GM23338 (cell line): Measurements from ENCODE around the gene F12. TPM values are rescaled to one million over a fixed set of nuclear protein-coding genes. Genes with fewer than 3 reads are reported as not detected.

Experiments
- ATAC-seq: fragments of 200-7000 bp; cut with Tn5 transposase; 3 replicates; pipeline ENCODE4 v1.9.1; 2020
- DNase-seq: peaks from one replicate; pipeline ENCODE4 v3.0.0-alpha.2; 2015; ENCODE audit warnings: low spot score
- H2AFZ ChIP-seq: fragments of 200-600 bp; sonication (generic); 2 replicates; pipeline ENCODE4 v1.8.0; 2016; ENCODE audit warnings: antibody characterized with exemption, mild to moderate bottlenecking, moderate library complexity
- H3F3A ChIP-seq: fragments of 200-600 bp; sonication (generic); replicated peaks from 2 replicates; pipeline ENCODE4 v1.8.0; 2017; ENCODE audit warnings: antibody characterized with exemption, mixed run types, low read depth
- H3K27ac ChIP-seq: fragments of 200-600 bp; sonication (generic); 2 replicates; pipeline ENCODE4 v1.6.1; 2016; ENCODE audit warnings: low read depth
- H3K27me3 ChIP-seq: fragments of 200-600 bp; sonication (generic); 2 replicates; pipeline ENCODE4 v1.8.0; 2016; ENCODE audit warnings: mild to moderate bottlenecking, mixed run types, moderate library complexity; ENCODE audit not compliant: insufficient read depth
- H3K36me3 ChIP-seq: fragments of 200-600 bp; sonication (generic); 2 replicates; pipeline ENCODE4 v1.8.0; 2016; ENCODE audit warnings: mild to moderate bottlenecking; ENCODE audit not compliant: insufficient read depth
- H3K4me1 ChIP-seq: fragments of 200-600 bp; sonication (generic); 2 replicates; pipeline ENCODE4 v1.8.0; 2016; ENCODE audit warnings: mild to moderate bottlenecking, moderate library complexity; ENCODE audit not compliant: insufficient read depth
- H3K4me2 ChIP-seq: fragments of 200-600 bp; sonication (generic); 2 replicates; pipeline ENCODE4 v1.7.1; 2017; ENCODE audit warnings: mixed run types
- H3K4me3 ChIP-seq: fragments of 200-600 bp; sonication (generic); 2 replicates; pipeline ENCODE4 v1.6.1; 2016; ENCODE audit warnings: mixed run types
- H3K79me2 ChIP-seq: fragments of 200-600 bp; sonication (generic); replicated peaks from 2 replicates; pipeline ENCODE4 v1.8.0; 2017; ENCODE audit warnings: mild to moderate bottlenecking; ENCODE audit not compliant: insufficient read depth
- H3K9me2 ChIP-seq: fragments of 200-600 bp; sonication (generic); 2 replicates; pipeline ENCODE4 v1.8.0; 2017; ENCODE audit not compliant: insufficient read depth
- H4K20me1 ChIP-seq: fragments of 200-600 bp; sonication (generic); replicated peaks from 2 replicates; pipeline ENCODE4 v1.8.0; 2017; ENCODE audit warnings: mild to moderate bottlenecking; ENCODE audit not compliant: insufficient read depth
- H3K27ac Mint-ChIP-seq: 2 replicates; pipeline ENCODE4 v1.8.0; 2020; ENCODE audit warnings: inconsistent platforms, mild to moderate bottlenecking, moderate library complexity, mixed read lengths
- H3K27me3 Mint-ChIP-seq: 3 replicates; pipeline ENCODE4 v1.8.0; 2022; ENCODE audit warnings: low read depth, mild to moderate bottlenecking, moderate library complexity, mixed read lengths, inconsistent platforms; ENCODE audit not compliant: insufficient read depth, poor library complexity
- H3K36me3 Mint-ChIP-seq: 3 replicates; pipeline ENCODE4 v1.8.0; 2021; ENCODE audit warnings: low read depth, mild to moderate bottlenecking, inconsistent platforms, moderate library complexity, mixed read lengths
- H3K4me1 Mint-ChIP-seq: 3 replicates; pipeline ENCODE4 v1.8.0; 2020; ENCODE audit warnings: mild to moderate bottlenecking, inconsistent platforms, mixed read lengths
- H3K4me3 Mint-ChIP-seq: 3 replicates; pipeline ENCODE4 v1.8.0; 2021; ENCODE audit warnings: moderate library complexity, mild to moderate bottlenecking, inconsistent platforms, mixed read lengths
- H3K9me3 Mint-ChIP-seq: 3 replicates; pipeline ENCODE4 v1.8.0; 2020; ENCODE audit warnings: moderate library complexity, mild to moderate bottlenecking, inconsistent platforms, mixed read lengths
- CREB1 ChIP-seq: fragments of 250-450 bp; sonication (Bioruptor Pico); IDR thresholded peaks from 2 replicates; pipeline ENCODE4 v1.5.0; 2020; ENCODE audit warnings: low read depth, mild to moderate bottlenecking, moderate library complexity
- EZH2phosphoT487 ChIP-seq: fragments of 200-600 bp; sonication (generic); IDR thresholded peaks from one replicate; pipeline ENCODE4 v1.8.1; 2018; ENCODE audit warnings: antibody characterized with exemption; ENCODE audit not compliant: unreplicated experiment
- JUNB ChIP-seq: IDR thresholded peaks from one replicate; pipeline ENCODE4 v1.6.1; 2016; ENCODE audit warnings: antibody characterized with exemption; ENCODE audit not compliant: unreplicated experiment
- NANOG ChIP-seq: IDR thresholded peaks from 2 replicates; pipeline ENCODE4 v1.6.1; 2016; ENCODE audit warnings: antibody characterized with exemption, borderline replicate concordance
- POLR2AphosphoS5 ChIP-seq: IDR thresholded peaks from 2 replicates; pipeline ENCODE4 v1.6.1; 2016; ENCODE audit warnings: antibody characterized with exemption, low read depth
- ZNF114 ChIP-seq: fragments of 250-450 bp; sonication (Bioruptor Pico); IDR thresholded peaks from 2 replicates; pipeline ENCODE4 v1.5.0; 2020; ENCODE audit warnings: mild to moderate bottlenecking, moderate library complexity
- ZNF331 ChIP-seq: fragments of 250-450 bp; sonication (Bioruptor Pico); IDR thresholded peaks from 2 replicates; pipeline ENCODE4 v1.5.0; 2020; ENCODE audit warnings: low read depth, mild to moderate bottlenecking, moderate library complexity
- ZNF462 ChIP-seq: fragments of 250-450 bp; sonication (Bioruptor Pico); IDR thresholded peaks from 2 replicates; pipeline ENCODE4 v1.5.0; 2020; ENCODE audit warnings: mild to moderate bottlenecking, moderate library complexity
- polyA plus RNA-seq: library from polyadenylated mRNA; unstranded; fragments of >200 nt; fragmentation: Nextera tagmentation; extraction: Ambion mirVana; gene quantifications from 2 replicates; pipeline ENCODE4 v1.2.1, GENCODE V29; 2016
- total RNA-seq: library from RNA; depleted of rRNA; stranded (reverse); fragments of >200 nt; shearing (Covaris generic); gene quantifications from 2 replicates; pipeline ENCODE4 v1.2.3, GENCODE V29; 2014
- TF ChIP-seq, protein P1 (sequence below), 2 experiments: fragments of 200-600 bp in 1 of 2; sonication (generic) in 1 of 2; conservative IDR thresholded peaks; 2 replicates each; pipeline versions ENCODE4 v1.5.1 to v1.6.1; 2016 to 2017; ENCODE audit warnings: antibody characterized with exemption in 2 of 2, low read depth in 2 of 2, mild to moderate bottlenecking in 2 of 2, moderate library complexity in 1 of 2
- TF ChIP-seq, protein P2 (sequence below): IDR thresholded peaks from 2 replicates; pipeline ENCODE4 v1.6.1; 2016; ENCODE audit warnings: antibody characterized with exemption

F12 gene
- total and polyA plus RNA-seq, 2 experiments from 2014 or later, result 2.9 to 8.0 TPM

DNA sequence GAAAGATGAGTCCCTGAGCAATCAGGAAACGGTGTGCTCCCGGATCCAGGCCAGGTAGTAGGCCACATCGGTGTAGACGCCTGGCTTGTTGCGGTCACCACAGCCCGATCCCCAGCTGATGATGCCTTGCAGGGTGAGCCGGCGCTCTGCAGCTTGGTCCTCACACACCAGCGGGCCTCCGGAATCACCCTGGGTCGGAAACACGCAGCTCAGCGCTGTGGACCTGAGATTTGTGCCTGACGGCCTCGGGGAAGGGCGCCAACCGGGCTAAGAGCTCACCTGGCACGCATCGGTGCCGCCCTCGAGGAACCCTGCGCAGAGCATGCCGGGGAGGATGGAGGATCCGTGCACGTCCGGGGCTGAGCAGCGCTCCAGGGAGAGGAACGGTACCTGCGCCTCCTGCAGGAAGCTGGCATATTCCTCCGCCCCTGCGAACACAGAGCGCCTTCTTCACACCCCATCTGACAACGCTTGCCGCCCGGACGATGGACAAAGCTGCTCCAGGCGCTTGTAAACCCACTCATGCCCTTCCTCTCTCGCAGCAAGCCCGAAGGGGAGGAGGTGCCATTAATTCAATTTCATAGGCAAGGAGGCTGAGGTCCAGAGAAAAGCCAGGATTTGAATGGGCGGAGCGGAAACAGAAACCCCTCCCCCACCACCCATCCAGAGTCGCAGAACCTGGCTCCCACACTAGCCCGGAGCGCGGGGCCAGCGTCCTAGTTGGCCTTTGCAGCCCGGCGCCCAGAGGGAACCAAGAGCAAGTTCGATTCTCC lies 6.9 kb downstream of the F12 start:
- Histone ChIP-seq H3F3A (peaks cover 23% of the 10 kb centered on the region), H3K4me3 (peak overlapping the region; percentile 71), H4K20me1 (no peaks in the 10 kb centered on the region), H3K27me3 (peaks cover 77% of the 10 kb centered on the region), H2AFZ (peak overlapping the region; percentile 99), H3K4me2 (peak overlapping the region; percentile 90), H3K79me2 (no peaks in the 10 kb centered on the region), H3K27ac (no peak overlapping the region), H3K36me3 (no peaks in the 10 kb centered on the region), H3K4me1 (peaks cover 6% of the 10 kb centered on the region; the same call in 1 of the 2 replicates), H3K9me2 (peaks cover 3% of the 10 kb centered on the region; the same call in 1 of the 2 replicates)
- Mint-ChIP-seq H3K27me3 (peaks cover 61% of the 10 kb centered on the region), H3K36me3 (no peaks in the 10 kb centered on the region), H3K4me1 (peaks cover 18% of the 10 kb centered on the region; the same call in 2 of the 3 replicates), H3K9me3 (no peaks in the 10 kb centered on the region), H3K27ac (no peak overlapping the region), H3K4me3 (peak overlapping the region; percentile 78)
- TF ChIP-seq, protein P1, sequence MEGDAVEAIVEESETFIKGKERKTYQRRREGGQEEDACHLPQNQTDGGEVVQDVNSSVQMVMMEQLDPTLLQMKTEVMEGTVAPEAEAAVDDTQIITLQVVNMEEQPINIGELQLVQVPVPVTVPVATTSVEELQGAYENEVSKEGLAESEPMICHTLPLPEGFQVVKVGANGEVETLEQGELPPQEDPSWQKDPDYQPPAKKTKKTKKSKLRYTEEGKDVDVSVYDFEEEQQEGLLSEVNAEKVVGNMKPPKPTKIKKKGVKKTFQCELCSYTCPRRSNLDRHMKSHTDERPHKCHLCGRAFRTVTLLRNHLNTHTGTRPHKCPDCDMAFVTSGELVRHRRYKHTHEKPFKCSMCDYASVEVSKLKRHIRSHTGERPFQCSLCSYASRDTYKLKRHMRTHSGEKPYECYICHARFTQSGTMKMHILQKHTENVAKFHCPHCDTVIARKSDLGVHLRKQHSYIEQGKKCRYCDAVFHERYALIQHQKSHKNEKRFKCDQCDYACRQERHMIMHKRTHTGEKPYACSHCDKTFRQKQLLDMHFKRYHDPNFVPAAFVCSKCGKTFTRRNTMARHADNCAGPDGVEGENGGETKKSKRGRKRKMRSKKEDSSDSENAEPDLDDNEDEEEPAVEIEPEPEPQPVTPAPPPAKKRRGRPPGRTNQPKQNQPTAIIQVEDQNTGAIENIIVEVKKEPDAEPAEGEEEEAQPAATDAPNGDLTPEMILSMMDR (conservative IDR thresholded peaks at IDR 0.05; ENCODE audit: low read depth in 2 of 2), result peak; percentile 60 to 70
- TF ChIP-seq NANOG, result no peak
- no peak for TF ChIP-seq ZNF331 (CRISPR knock-in tag)
- TF ChIP-seq JUNB, result no peak
- no peak for TF ChIP-seq EZH2phosphoT487
- no peak for TF ChIP-seq ZNF114
- TF ChIP-seq, protein P2, sequence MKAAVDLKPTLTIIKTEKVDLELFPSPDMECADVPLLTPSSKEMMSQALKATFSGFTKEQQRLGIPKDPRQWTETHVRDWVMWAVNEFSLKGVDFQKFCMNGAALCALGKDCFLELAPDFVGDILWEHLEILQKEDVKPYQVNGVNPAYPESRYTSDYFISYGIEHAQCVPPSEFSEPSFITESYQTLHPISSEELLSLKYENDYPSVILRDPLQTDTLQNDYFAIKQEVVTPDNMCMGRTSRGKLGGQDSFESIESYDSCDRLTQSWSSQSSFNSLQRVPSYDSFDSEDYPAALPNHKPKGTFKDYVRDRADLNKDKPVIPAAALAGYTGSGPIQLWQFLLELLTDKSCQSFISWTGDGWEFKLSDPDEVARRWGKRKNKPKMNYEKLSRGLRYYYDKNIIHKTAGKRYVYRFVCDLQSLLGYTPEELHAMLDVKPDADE, result no peak
- no peak for TF ChIP-seq POLR2AphosphoS5
- TF ChIP-seq CREB1 (CRISPR knock-in tag), result peak; percentile 55; the same call in 1 of the 2 replicates
- DNase-seq (peak; percentile 97), ATAC-seq (peak; percentile 74)

DNA sequence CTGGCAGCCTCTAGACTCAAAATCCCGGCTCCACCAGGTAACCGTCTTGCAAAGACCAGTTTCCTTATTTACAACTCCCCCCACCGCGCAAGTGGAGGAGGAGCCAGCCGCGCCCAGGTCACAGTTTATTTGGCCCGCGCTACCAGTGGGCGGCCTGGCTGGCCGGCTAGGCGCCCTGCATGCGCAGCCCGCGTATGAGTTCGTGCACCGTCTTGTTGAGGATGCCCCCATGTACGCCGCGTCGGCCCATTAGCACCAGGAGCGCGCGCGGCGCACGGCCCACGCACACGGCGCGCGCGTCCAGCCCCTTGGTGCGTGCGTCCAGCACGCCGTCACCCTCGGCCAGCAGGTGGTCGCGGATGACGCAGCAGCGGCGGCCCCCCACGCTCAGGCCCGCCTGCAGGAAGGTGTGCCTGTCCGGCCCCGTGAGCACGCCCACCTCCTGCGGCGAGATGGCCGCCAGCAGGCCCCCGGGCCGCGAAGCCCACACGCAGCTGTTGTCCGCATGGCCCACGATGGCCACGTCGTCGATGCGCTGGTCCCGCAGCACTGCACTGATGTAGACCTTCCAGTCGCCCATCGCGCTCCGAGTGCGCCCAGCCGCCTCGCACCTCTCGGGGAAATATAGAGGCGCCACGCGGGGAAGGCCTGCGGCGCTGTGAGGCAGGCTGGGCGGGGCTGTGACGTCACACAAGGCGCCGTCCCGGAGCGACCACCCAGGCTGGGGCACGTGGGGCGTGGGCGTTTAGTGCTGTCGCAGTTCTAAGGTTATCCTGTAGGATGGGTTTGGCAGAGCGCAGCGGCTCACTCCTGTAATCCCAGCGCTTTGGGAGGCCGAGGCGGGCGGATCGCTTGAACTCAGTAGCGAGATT lies 9.1 kb downstream of the F12 start, which contains the start of gene PFN3:
Gene PFN3 (minus strand): TSS at position 665 of the 872 bp plus-strand sequence. CDS start 85 bp downstream, at position 580.
- H3K4me1 Mint-ChIP-seq, result peaks cover 26% of the 10 kb centered on the region
- DNase-seq, result peak; percentile 90
- ATAC-seq, result peak; percentile 4
- Histone ChIP-seq H3K9me2 (no peaks in the 10 kb centered on the region; the same call in 1 of the 2 replicates), H3K4me3 (peak within 1 kb of the TSS; percentile 49; the same call in 1 of the 2 replicates), H3K4me1 (peaks cover 10% of the 10 kb centered on the region; the same call in 1 of the 2 replicates), H3K27ac (no peak within 1 kb of the TSS), H4K20me1 (no peaks in the 10 kb centered on the region), H3K36me3 (no peaks in the 10 kb centered on the region), H3K27me3 (peaks cover 55% of the 10 kb centered on the region), H2AFZ (peak within 1 kb of the TSS; percentile 80; the same call in 1 of the 2 replicates), H3F3A (peaks cover 23% of the 10 kb centered on the region), H3K79me2 (no peaks in the 10 kb centered on the region), H3K4me2 (peak within 1 kb of the TSS; percentile 77)
- no peaks in the 10 kb centered on the region for H3K9me3 Mint-ChIP-seq
- peaks cover 48% of the 10 kb centered on the region for H3K27me3 Mint-ChIP-seq
- no peaks in the 10 kb centered on the region for H3K36me3 Mint-ChIP-seq
- no peak within 1 kb of the TSS for H3K27ac Mint-ChIP-seq
- peak within 1 kb of the TSS; percentile 53; the same call in 2 of the 3 replicates for H3K4me3 Mint-ChIP-seq
- TF ChIP-seq ZNF462 (CRISPR knock-in tag) (no peak), ZNF331 (CRISPR knock-in tag) (no peak), POLR2AphosphoS5 (peak; percentile 41; the same call in 1 of the 2 replicates)
